NCI-H345 treated with DMSO at 0.1 percent for 48 hours (cell line): ENCODE data around the gene PEAK3.

Experiments used
- DNase-seq: peaks from one replicate; lab custom pipeline; 2025; ENCODE audit not compliant: unreplicated experiment; lab: John Stamatoyannopoulos, UW

Gene PEAK3

DNA sequence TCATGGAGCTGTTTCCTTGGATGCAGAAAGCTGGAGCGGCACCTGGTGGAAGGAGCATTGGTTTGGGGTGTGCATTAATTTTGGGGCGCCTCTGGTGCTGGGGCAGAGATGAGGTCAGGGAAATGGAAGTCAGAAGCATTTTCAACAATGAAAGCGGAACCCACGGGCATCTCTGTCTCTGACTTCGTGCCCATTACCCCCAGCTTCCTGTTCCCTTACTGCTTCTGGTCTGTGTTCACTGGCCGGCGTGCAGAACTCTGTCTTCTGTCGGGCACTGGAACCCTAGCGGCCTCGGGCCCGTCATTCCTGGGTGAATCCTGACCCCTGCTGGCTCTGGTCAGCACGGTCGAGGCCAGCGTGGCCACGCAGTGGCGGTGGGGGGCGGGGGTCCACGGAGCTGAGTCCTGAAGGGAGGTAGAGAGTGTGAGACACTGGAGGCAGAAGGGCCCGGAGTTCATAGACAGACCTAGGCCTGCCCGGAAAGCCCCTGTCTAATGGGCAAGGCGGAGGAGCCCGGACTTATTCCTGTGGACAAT, 33.9 kb upstream of the PEAK3 start:
- DNase-seq: no peak

DNA sequence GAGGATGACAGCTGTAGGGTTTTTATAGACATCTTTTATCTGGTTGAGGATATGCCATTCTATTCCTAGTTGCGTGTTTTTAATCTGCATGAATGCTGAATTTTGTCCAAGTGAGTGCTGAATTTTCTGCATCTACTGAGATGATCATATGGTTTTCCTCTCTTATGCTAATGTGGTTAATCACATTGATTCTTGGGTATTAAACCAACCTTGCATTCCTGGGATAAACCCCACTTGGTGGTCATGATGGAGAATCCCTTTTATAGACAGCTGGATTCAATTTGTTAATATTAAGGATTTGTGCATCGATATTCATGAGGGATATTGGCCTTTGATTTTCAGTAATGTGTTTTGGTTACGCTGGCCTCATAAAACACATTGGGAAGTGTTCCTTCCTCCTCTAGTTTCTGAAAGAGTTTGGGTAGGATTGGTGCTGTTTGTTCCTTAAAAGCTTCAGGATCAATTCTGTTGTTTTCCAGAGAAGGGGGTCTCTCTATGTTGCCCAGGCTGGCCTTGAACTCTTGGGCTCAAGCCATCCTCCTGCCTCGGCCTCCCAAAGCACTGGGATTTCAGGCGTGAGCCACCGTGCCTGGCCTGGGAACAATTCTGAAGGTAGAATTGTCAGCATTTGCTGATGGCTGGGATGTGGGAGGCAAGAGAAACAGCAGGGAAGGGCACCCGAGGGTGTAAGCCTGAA, 33.3 kb upstream of the PEAK3 start:
- DNase-seq: no peak

GRCh38 chr19:2312820-2313501, 31.0 kb upstream of the PEAK3 start:
- DNase-seq: no peak

- no peak for DNase-seq
Measured at GRCh38 chr19:2311093-2311492, 29.1 kb upstream of the PEAK3 start.

DNA sequence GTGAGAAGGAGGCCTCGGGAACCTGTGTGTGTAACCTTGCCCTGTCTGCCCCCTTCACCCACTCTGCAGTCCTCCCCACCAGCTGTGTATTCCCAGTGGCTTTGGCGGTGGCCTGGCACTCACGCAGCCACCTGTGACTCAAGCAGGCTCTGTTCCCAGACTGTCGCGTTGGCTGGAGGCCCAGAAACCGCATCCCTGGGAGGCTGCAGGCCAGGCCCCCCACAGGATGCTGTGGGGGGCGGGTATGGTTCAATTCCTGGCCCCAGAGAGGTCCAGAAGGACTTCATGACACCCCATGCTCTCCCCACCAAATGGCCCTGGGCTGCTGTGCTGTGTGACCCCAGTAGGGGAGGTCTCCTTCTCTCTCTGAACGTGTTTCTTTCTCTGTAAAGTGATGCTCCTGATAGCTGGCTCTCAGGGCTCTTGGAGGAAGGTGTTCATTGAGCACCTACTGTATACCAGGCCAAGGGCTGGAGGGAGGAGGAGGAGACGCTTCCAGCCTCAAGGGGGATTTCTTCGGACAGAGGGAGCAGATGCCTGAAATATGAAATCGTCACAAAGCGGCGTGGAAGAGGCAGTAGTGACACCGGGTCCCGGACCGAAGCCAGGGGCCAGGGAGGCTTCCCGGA, 27.9 kb upstream of the PEAK3 start:
- DNase-seq: no peak

DNA sequence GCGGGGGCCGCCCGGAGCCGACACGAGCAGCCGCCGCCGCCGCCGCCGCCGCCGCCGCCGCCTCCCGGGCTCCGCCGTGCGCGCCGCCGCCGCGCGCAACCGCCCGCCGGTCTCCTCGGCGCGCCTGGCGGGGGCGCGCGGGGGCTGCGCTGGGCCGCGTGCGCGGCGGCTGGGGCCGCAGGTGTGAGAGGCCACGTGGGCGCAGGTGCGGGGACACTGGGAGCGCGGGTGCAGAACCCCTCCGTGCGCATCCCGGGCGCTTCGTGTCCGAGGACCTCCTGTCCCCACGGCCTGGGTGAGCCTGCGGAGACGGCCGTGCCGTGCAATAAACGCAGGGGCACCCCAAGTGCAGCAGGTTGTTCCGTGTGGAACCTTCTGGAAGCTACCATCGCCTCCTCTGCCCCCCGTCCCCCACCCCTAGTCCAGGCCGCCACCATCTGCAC, 26.2 kb upstream of the PEAK3 start, which contains the start of gene LINGO3:
LINGO3 (minus strand) TSS at position 41 of the 443 bp plus-strand sequence. CDS start 16,378 bp downstream, outside the sequence.
- no peak for DNase-seq

GRCh38 chr19:2307518-2308012, 25.6 kb upstream of the PEAK3 start:
- no peak for DNase-seq

- no peak for DNase-seq
Measured at GRCh38 chr19:2306971-2307370, 25.0 kb upstream of the PEAK3 start.

- no peak for DNase-seq
Measured at GRCh38 chr19:2306281-2306806, 24.4 kb upstream of the PEAK3 start.

GRCh38 chr19:2305452-2306280, 23.7 kb upstream of the PEAK3 start:
- DNase-seq: no peak

GRCh38 chr19:2303211-2303798, 21.3 kb upstream of the PEAK3 start:
- DNase-seq: no peak

- no peak for DNase-seq
Measured at GRCh38 chr19:2302319-2303210, 20.6 kb upstream of the PEAK3 start.

DNA sequence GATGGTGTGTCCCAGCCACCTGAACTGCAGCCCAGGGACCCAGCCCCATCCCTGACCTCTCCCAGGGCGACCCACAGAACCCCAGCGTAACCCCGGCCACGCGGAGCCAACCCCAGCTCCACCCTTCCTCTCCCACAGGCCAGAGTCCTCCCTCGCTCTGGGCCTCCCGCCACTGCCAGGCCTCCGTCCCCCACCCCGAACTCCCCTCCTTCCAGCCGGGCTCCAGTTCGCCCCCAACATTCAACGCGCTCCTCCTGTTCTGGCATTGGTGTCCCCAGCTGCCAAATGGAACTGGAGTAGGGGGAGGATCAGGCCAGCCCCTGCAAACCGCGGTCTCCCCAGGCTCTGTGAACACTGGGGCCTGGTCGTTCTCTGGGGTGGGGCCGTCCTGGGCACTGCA, 18.6 kb upstream of the PEAK3 start:
- no peak for DNase-seq

- no peak for DNase-seq
Measured at GRCh38 chr19:2296141-2296540, 14.2 kb upstream of the PEAK3 start.

GRCh38 chr19:2294687-2295335, 12.8 kb upstream of the PEAK3 start:
- DNase-seq: no peak

DNA sequence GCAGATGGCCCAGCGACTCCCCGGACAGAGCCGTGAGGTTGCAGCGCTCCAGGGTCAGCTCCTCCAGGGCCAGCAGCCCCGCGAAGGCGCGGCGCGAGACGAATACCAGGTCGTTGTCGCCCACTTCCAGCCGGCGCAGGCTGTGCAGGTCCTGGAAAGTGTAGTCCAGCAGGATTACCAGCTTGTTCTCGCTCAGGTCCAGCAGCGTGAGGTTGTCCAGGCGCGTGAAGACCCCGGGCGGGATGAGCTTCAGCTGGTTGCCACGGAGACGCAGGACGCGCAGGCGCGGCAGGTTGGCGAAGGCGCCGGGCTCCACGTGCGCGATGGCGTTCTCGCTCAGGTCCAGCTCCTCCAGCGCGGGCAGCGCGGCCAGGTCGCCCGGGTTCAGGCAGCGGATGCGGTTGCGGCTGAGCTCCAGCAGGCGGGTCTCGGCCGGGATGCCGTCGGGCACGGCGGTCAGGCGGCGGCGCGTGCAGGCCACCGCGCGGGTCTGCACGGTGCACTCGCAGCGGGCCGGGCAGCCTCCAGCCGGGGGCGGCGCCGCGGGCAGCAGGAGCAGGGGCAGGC, 9.3 kb upstream of the PEAK3 start:
- DNase-seq: peak; percentile 35

- DNase-seq: peak; percentile 43
Measured at GRCh38 chr19:2290441-2291184, 8.6 kb upstream of the PEAK3 start.
